IMR-90 (cell line): Measurements from ENCODE around the gene CRTAC1. TPM values are rescaled to one million over a fixed set of nuclear protein-coding genes. Genes with fewer than 3 reads are reported as not detected.

ENCODE experiments used
- ATAC-seq: fragments of 200-7000 bp; cut with Tn5 transposase; 2 replicates; pipeline ENCODE4 v1.9.1; 2020; ENCODE audit warnings: low read depth, mild to moderate bottlenecking, moderate library complexity
- BruUV-seq: library from RNA; stranded (reverse); fragments of 400-500 nt; replicated peaks from 2 replicates; lab custom pipeline; 2021; lab: Mats Ljungman, UMichigan
- CTCF ChIA-PET: fragments of 300-600 bp; formaldehyde crosslinking; extraction: SDS; loops from one replicate; lab custom pipeline; 2021; ENCODE audit warnings: antibody characterized with exemption; lab: Yijun Ruan, JAX
- POLR2A ChIA-PET: fragments of 300-600 bp; sonication (Branson Sonifier 250); formaldehyde crosslinking; loops from one replicate; lab custom pipeline; 2022; ENCODE audit warnings: antibody characterized with exemption; ENCODE audit not compliant: unreplicated experiment; lab: Charles Lee
- DNase-seq: peaks from one replicate; pipeline ENCODE4 v3.0.0; 2013
- H2AFZ ChIP-seq: replicated peaks from 2 replicates; pipeline ENCODE3; 2013; ENCODE audit warnings: low read length, mild to moderate bottlenecking; ENCODE audit not compliant: poor library complexity
- H2AK5ac ChIP-seq: 2 replicates; pipeline ENCODE4 v1.6.1; 2013; ENCODE audit warnings: low read depth, low read length, inconsistent platforms
- H2AK9ac ChIP-seq: replicated peaks from 2 replicates; pipeline ENCODE3; 2013; ENCODE audit warnings: mild to moderate bottlenecking, low read depth, low read length, moderate library complexity; ENCODE audit not compliant: poor library complexity
- H2BK120ac ChIP-seq: 2 replicates; pipeline ENCODE4 v1.6.1; 2013; ENCODE audit warnings: low read depth, low read length, inconsistent platforms
- H2BK15ac ChIP-seq: 3 replicates; pipeline ENCODE4 v1.6.1; 2013; ENCODE audit warnings: low read depth, low read length, inconsistent platforms
- H2BK20ac ChIP-seq: 2 replicates; pipeline ENCODE4 v1.6.1; 2013; ENCODE audit warnings: low read depth, mild to moderate bottlenecking, inconsistent platforms, low read length, moderate library complexity
- H2BK5ac ChIP-seq: 2 replicates; pipeline ENCODE4 v1.6.1; 2013; ENCODE audit warnings: mild to moderate bottlenecking, low read depth, low read length, inconsistent platforms; ENCODE audit not compliant: poor library complexity, severe bottlenecking
- H3K14ac ChIP-seq: replicated peaks from 2 replicates; pipeline ENCODE4 v1.6.1; 2013; ENCODE audit warnings: low read depth, low read length, inconsistent platforms
- H3K18ac ChIP-seq: 2 replicates; pipeline ENCODE4 v1.6.1; 2013; ENCODE audit warnings: low read depth, low read length, control low read depth
- H3K23ac ChIP-seq: 2 replicates; pipeline ENCODE4 v1.6.1; 2013; ENCODE audit warnings: low read depth, low read length, inconsistent platforms
- H3K27ac ChIP-seq: 2 replicates; pipeline ENCODE4 v1.5.1; 2013; ENCODE audit warnings: mild to moderate bottlenecking, control low read depth, low read length; ENCODE audit not compliant: insufficient read depth
- H3K27me3 ChIP-seq: 2 replicates; pipeline ENCODE4 v1.6.1; 2013; ENCODE audit warnings: low read length; ENCODE audit not compliant: control insufficient read depth, insufficient read depth
- H3K36me3 ChIP-seq: 2 replicates; pipeline ENCODE4 v1.6.1; 2013; ENCODE audit warnings: low read length, mixed read lengths; ENCODE audit not compliant: control insufficient read depth, insufficient read depth
- H3K4ac ChIP-seq: 2 replicates; pipeline ENCODE4 v1.6.1; 2013; ENCODE audit warnings: low read depth, low read length, inconsistent platforms
- H3K4me1 ChIP-seq: 2 replicates; pipeline ENCODE4 v1.6.1; 2013; ENCODE audit warnings: low read length, mixed read lengths; ENCODE audit not compliant: control insufficient read depth, insufficient read depth
- H3K4me2 ChIP-seq: 2 replicates; pipeline ENCODE4 v1.6.1; 2013; ENCODE audit warnings: low read depth, mild to moderate bottlenecking, control low read depth, low read length, moderate library complexity
- H3K4me3 ChIP-seq: 2 replicates; pipeline ENCODE4 v1.5.1; 2013; ENCODE audit warnings: low read depth, mild to moderate bottlenecking, control low read depth, low read length, moderate library complexity; ENCODE audit not compliant: insufficient read depth
- H3K56ac ChIP-seq: 2 replicates; pipeline ENCODE4 v1.6.1; 2013; ENCODE audit warnings: low read length, inconsistent platforms; ENCODE audit not compliant: insufficient read depth; ENCODE audit errors: extremely low read depth
- H3K79me1 ChIP-seq, 2 experiments: 2 replicates each; pipeline ENCODE4 v1.6.1; 2013; ENCODE audit warnings: low read length in 2 of 2, inconsistent platforms in 1 of 2, low read depth in 1 of 2
- H3K9ac ChIP-seq: 2 replicates; pipeline ENCODE4 v1.6.1; 2013; ENCODE audit warnings: low read depth, low read length, control low read depth
- H3K9me1 ChIP-seq: 2 replicates; pipeline ENCODE4 v1.6.1; 2013; ENCODE audit warnings: low read length, inconsistent platforms; ENCODE audit not compliant: insufficient read depth
- H3K9me3 ChIP-seq: 2 replicates; pipeline ENCODE4 v1.6.1; 2013; ENCODE audit warnings: low read length; ENCODE audit not compliant: control insufficient read depth, insufficient read depth
- H4K20me1 ChIP-seq: 2 replicates; pipeline ENCODE4 v1.6.1; 2013; ENCODE audit warnings: low read length, inconsistent platforms; ENCODE audit not compliant: insufficient read depth
- H4K5ac ChIP-seq: 2 replicates; pipeline ENCODE4 v1.6.1; 2013; ENCODE audit warnings: mild to moderate bottlenecking, low read depth, low read length, control low read depth
- H4K8ac ChIP-seq, 2 experiments: 2 replicates each; pipeline ENCODE4 v1.6.1; 2013; ENCODE audit warnings: low read depth in 2 of 2, low read length in 2 of 2, control low read depth in 1 of 2, inconsistent platforms in 1 of 2
- H4K91ac ChIP-seq: 2 replicates; pipeline ENCODE4 v1.6.1; 2013; ENCODE audit warnings: low read depth, low read length, inconsistent platforms; ENCODE audit not compliant: insufficient read depth
- BHLHE40 ChIP-seq: fragments of 150-350 bp; IDR thresholded peaks from 2 replicates; pipeline ENCODE4 v1.6.1; 2016; ENCODE audit warnings: mild to moderate bottlenecking, low read depth, low read length
- CEBPB ChIP-seq: IDR thresholded peaks from 2 replicates; pipeline ENCODE4 v1.6.1; 2012; ENCODE audit warnings: low read depth, low read length, improper control_type of control experiment
- CHD1 ChIP-seq: IDR thresholded peaks from 2 replicates; pipeline ENCODE4 v1.6.1; 2012; ENCODE audit warnings: low read depth, low read length, improper control_type of control experiment
- ELK1 ChIP-seq: fragments of 150-350 bp; IDR thresholded peaks from 2 replicates; pipeline ENCODE4 v1.6.1; 2016; ENCODE audit warnings: low read depth, mild to moderate bottlenecking, low read length, moderate library complexity, borderline replicate concordance
- FOS ChIP-seq: fragments of 150-350 bp; IDR thresholded peaks from 2 replicates; pipeline ENCODE4 v1.6.1; 2016; ENCODE audit warnings: low read depth, low read length
- MXI1 ChIP-seq: IDR thresholded peaks from 2 replicates; pipeline ENCODE4 v1.6.1; 2012; ENCODE audit warnings: low read depth, mild to moderate bottlenecking, low read length, moderate library complexity, borderline replicate concordance
- NFE2L2 ChIP-seq: fragments of 150-350 bp; IDR thresholded peaks from 2 replicates; pipeline ENCODE4 v1.6.1; 2016; ENCODE audit warnings: low read depth, mild to moderate bottlenecking, low read length
- POLR2A ChIP-seq: IDR thresholded peaks from 2 replicates; pipeline ENCODE4 v1.6.1; 2012; ENCODE audit warnings: mild to moderate bottlenecking, low read depth, low read length
- RAD21 ChIP-seq: IDR thresholded peaks from 2 replicates; pipeline ENCODE4 v1.6.1; 2012; ENCODE audit warnings: low read length, improper control_type of control experiment
- WGBS, 2 experiments: methylation state at CpG; one replicate each; pipeline versions ENCODE4 v1.1.5 to v1.1.7; 2013; ENCODE audit warnings: missing lambda C conversion rate in 2 of 2; ENCODE audit not compliant: insufficient read length in 1 of 2; ENCODE audit errors: extremely low coverage in 2 of 2; 5-methylcytosine and 5-hydroxymethylcytosine counted together
- dilution Hi-C: fragments of 300-500 bp; cut with HindIII; formaldehyde crosslinking; loops from one replicate; pipeline ENCODE4 v1.14.3; 2018; ENCODE audit warnings: low sequenced_read_pairs; ENCODE audit not compliant: unreplicated experiment
- in situ Hi-C: fragments of 300-500 bp; cut with MboI; formaldehyde crosslinking; loops from 3 replicates; pipeline ENCODE4 v1.14.3; 2019; ENCODE audit warnings: low sequenced_read_pairs, inconsistent platforms, mixed read lengths
- intact Hi-C: fragments of 100-400 bp; cut with micrococcal nuclease; formaldehyde crosslinking; loops from 2 replicates; pipeline ENCODE4 v1.10.0; 2022
- polyA plus RNA-seq, 3 experiments: library from polyadenylated mRNA; depleted of rRNA; stranded (reverse); fragments of >200 nt; gene quantifications; 2 replicates each; pipeline ENCODE4 v1.2.3, GENCODE V29; 2012; ENCODE audit warnings: low replicate concordance in 1 of 3
- total RNA-seq: library from RNA; depleted of rRNA; stranded (reverse); fragments of >200 nt; gene quantifications from 2 replicates; pipeline ENCODE4 v1.2.3, GENCODE V29; 2012

CRTAC1 gene
- total and polyA plus RNA-seq, 2 of the 4 experiments (the other 2 are of a cell fraction): not detected

- TF ChIP-seq POLR2A (no peak), MXI1 (no peak), CHD1 (no peak), RAD21 (no peak), ELK1 (no peak), CEBPB (no peak), BHLHE40 (no peak), NFE2L2 (no peak), FOS (no peak)
- Histone ChIP-seq H3K4ac (no peak overlapping the region), H2AK5ac (no peak overlapping the region), H3K4me1 (peaks cover 1% of the 10 kb centered on the region; the same call in 1 of the 2 replicates), H4K5ac (no peak overlapping the region), H3K36me3 (no peaks in the 10 kb centered on the region), H3K79me1 (no peaks in the 10 kb centered on the region), H2BK5ac (no peak overlapping the region), H2AK9ac (peak overlapping the region; percentile 37), H3K27me3 (no peaks in the 10 kb centered on the region; the same call in 1 of the 2 replicates), H3K14ac (no peak overlapping the region), H2BK20ac (no peak overlapping the region), H3K56ac (no peak overlapping the region), H4K8ac (no peak overlapping the region), H4K20me1 (no peaks in the 10 kb centered on the region), H2BK120ac (no peak overlapping the region), H3K18ac (no peak overlapping the region), H3K23ac (no peak overlapping the region), H2BK15ac (no peak overlapping the region), H3K9me3 (no peaks in the 10 kb centered on the region), H3K27ac (no peak overlapping the region), H3K4me3 (no peak overlapping the region), H3K4me2 (no peak overlapping the region), H3K9ac (no peak overlapping the region), H3K9me1 (no peaks in the 10 kb centered on the region), H2AFZ (peak overlapping the region; percentile 13), H4K91ac (no peak overlapping the region)
- DNase-seq: peak; percentile 28
- 48% methylated on average over 6 of the region's 18 CpGs; no CpG with 5 or more reads in 1 of the 2 experiments for WGBS, 2 experiments
- ATAC-seq: no peak
- in situ Hi-C loops: no loop called here
- ChIA-PET CTCF (no interaction called here), POLR2A (no interaction called here)
- intact Hi-C loops: no loop called here
- dilution Hi-C loops: no loop called here
- BruUV-seq: no TSS peak
Observed at GRCh38 chr10:97889461-97890265, 140.8 kb downstream of the CRTAC1 start.
